ENCODE measurements around the gene KLF12.

The KLF12 gene

DNA sequence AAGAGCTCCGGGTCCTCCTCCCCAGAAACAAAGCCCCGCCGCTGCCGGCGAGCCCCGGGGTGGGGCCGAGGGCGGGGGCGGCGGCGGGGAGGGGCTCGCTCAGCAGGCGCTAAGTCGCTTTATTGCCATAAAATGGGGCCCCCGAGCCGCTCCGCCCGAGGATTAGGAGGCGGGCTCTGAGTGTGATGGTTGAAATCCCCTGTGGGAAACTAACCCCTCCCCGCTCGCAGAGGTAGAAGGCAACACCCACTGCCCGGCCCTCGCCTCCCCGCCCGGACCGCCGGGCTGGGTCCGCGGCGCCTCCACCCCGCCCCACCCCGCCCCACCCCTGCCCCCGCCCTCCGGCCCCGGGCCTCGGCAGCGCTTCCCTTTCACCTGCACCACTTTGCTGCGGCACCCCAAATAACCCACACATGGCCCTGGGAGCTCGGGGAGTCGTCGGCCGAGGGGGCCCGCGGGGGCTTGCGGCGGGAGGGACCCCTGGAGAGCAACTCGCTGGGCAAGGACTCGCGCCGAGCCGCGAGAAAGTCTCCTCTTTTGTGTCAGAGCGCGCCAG is at the start of gene KLF12:
TSS of gene KLF12 (minus strand) at position 184 of the 556 bp plus-strand sequence.
- peak; percentile 94 to 96 for DNase-seq

DNA sequence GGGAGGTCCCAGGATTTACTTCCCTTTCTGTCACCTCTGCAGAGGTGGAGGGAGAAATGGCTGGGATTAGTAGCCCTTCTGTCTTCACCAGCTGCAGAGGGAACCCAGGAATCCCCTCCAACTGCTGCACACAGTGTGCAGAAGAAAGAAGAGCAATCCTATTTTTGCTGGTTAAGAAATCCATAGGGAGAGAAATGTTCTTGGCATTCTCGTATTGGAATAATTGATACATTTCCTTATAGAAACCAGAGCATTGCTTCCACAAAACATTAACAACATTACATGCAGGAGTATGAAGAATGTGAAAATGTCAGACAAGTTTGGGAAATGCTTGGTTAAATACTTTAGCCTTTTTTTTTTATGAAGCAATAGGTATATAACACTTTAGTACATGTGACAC is 48.3 kb upstream of the KLF12 start:
- DNase-seq: no peak

DNA sequence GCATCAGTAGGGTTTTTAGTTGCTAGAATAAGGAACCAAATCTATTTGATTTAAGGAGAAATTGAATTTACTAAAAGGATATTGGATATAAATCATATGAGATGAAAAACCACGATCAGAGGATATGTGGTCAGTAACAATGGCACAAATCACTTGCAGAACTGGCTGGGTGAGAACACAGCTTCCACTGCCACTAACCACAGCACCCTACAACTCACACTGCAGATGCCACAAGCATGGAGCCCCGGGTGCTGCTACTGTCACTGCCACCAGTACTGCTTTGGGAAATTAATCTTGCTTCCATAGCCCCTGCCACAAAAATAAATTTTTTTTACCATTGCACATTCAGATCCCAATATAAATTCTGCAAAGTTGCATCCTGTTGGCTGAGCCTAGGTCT is 40.6 kb upstream of the KLF12 start:
- DNase-seq: peak; percentile 7 to 16

DNA sequence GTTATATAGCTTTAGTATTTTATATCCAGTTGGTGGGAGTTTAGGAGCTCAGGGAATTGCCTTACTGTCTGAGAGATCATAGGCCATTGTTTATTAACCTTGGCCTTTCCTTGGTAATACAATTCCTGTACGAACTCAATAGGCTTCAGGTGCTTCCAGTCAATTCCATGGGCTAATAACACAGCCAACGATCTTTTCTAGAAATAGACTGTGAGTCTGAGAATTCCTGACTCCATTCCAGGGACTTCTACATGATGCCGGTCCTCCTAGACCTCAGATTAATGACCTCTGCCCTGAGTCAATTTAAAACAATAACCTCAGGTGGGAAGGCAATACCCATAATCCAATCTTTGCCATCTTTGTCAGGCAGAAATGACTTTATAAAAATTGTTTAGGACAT is 39.6 kb upstream of the KLF12 start:
- no peak for DNase-seq

DNA sequence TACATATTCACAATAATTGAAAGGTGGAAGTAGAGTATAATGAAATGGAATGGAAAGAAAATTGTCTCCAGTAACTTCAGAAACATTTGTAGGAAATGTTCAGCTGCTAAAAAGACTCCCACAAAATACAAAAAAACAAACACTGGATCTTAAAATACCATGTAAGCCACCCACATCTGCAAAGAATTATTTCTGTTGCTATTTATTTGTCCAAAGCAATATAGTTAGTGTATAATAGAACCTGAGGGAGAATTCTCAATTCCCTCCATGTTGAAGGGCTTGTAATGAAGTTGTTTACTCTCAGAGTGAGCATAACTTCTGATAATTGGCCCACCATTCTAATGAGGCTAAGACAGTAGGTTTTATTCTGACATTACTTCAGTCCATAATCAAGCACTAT is 37.4 kb upstream of the KLF12 start:
- DNase-seq: no peak

DNA sequence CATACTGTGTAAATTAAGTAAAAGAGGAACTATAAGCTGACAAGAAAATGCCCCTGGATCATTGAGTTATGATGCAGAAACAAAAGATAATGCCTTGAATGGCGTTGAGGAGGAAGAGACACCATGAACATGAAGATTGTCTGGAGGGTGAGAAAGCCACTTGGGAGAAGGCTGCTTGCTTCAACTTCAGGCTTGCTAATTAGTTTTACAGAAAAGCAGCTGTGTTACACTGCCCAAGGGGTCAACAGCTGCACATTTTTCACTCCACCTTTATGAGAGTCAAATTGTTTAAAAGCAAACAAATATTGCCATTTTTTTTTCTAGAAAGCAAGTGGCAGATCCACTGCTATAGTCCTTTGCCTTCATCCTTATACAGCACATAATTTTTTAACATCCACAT is 35.5 kb upstream of the KLF12 start:
- DNase-seq: no peak

DNA sequence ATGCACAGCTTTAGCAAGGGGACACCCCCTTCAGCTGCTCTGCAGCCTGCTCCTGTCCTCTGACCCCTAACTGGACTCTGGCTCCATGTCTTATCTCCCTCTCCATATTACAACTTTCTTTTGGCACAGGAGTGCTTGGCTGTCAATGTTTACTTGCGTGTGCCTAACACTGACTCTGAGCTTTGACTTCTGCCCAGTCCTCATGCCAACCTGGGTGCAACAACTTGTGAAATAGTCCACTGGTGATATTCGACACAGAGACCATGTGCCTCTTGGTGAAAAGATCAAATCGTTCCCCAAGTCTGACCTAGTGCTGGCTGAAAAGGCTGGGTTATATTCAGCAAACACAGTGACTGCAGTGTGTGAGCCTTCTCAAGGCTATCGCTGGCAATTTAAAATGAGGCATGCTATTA is 34.1 kb upstream of the KLF12 start:
- no peak for DNase-seq

DNA sequence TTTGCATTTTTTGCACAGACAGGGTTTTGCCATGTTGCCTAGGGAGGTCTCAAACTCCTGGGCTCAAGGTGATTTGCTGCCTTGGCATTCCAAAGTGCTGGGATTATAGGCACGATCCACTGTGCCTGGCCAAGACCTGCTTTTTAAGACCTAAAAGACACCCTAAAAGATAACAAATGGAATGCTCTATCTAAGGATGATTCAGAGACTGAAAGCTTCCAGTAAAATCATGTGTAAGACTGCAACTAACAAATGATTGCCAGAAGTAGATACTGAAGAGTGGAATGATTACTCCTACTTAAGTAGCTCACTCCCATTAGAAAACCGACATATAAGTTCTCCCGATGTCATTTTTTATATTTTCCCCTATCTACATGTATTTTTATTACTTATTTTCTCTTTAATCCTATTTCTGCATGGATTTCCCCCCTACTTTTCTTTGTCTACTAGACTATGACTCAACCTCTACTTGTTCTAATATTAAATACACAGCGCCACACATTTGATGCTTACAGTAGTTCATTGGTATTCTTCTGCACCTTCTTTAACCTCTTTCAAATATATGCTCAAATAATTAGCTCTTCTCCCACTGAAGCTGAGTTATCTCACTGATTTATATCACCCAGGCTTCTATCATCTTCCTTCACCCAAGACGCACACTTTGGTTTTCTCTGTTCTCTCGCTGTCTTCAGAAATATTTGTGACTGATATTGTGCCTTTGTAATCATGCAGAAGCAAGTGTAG is 32.2 kb upstream of the KLF12 start:
- no peak for DNase-seq

DNA sequence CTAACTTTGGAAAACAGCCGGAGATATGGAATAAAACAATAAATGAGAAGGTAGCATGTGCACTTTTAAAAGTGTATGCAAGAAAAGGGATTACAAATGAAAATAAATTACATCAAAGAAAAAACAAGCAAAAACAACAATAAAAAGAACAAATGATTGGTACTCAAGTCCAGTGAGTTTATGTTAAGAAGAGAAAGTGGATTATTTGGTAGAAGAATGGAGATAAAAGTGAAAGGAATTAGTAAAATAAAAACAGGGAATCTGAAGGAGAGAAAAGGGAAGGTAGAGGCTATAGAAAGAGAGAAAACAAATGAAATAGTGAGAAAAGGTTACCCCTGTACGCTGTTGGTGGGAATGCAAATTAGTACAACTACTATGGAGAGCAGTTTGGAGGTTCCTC is 28.6 kb upstream of the KLF12 start:
- DNase-seq: no peak

DNA sequence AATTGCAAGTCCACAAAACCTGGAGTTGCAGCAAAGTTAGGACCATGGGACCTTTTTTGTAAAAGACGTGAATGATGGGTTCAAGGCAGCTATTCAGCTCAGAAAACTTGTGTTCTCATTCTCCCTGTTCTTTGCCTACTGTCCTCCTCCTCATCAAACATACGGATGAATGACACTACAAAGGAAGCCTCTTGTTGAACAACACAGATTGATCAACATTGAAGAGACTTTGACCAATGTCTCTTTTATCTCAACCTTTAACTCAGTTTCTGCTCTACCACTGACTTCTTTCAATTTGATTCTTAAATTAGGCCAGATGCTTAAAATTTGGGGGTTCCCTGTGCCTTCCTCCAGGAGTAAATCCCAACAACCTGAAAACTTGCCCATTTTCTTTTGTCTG is 27.9 kb upstream of the KLF12 start:
- no peak for DNase-seq

DNA sequence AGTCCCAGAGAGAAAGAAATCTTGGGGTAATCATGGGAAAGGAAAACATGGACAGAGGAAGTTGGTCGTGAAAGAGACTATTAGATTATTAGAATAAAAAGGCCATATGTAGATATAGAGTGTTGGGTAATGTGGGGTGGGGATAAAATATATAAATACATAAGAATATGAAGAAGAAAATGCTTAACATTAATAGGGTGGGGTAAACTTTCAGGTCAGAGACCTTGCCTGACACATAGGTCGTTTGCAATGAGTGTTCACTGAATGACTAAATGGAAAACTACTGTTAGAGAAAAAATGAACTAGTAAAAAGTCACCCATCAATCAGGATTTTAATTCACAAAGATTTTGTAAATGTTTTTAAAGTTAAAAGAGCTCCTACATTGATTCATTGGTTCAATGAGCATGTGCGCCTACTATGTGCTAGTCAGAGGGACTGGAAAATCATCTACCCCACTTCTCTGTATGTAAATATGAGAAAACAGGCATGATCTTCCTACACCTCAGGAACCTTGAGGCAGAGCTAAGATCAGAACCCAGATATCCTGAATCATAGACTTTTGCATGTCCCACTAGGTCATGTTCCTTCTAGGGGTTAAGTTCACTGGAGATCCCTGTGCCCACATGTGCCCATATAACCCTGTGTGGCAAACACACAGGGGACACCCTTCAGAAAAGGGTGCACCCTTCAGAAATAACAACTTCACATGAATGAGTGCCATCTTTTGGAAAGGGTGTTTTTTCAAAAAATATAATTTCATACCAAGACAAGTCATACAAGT is 24.6 kb upstream of the KLF12 start:
- no peak for DNase-seq

DNA sequence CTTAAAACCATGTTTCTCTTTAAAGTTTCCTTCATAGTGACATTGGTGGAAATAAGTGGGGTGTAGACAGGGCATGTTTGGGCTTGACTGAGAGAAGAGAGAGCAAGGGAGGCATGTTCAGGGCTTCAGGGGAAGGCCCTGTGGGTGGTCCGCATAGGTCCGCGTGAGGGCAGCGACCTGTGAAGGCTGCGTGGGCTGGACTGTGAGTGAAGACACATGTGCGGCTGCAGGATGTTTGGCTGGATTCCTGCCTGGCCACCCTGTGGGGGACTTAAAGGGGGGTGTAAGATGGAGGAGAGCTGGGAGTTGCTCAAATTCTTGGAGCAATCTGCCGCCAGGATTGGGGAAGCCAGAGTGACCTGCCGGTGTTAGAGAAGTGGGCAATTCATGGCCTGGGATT is 23.8 kb upstream of the KLF12 start:
- no peak for DNase-seq

DNA sequence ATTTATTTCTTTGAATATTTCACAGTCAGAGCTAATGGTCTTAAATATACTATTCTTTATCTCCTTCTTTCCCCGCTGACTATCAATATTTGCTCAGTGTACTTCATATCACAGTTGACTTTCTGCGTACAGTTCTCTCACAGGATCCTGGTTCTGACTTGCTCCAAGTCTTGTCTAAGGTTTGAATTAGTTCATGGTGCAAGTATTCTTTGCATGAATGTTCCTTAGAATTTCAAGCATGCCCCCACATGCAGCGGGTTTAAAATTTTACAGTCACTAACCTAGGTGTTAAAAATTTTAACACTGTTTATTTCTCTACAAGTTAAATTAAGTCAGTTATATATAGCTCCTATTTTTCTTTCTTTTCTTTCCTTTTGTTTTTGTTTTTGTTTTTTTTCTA is 20.8 kb upstream of the KLF12 start:
- DNase-seq: no peak

DNA sequence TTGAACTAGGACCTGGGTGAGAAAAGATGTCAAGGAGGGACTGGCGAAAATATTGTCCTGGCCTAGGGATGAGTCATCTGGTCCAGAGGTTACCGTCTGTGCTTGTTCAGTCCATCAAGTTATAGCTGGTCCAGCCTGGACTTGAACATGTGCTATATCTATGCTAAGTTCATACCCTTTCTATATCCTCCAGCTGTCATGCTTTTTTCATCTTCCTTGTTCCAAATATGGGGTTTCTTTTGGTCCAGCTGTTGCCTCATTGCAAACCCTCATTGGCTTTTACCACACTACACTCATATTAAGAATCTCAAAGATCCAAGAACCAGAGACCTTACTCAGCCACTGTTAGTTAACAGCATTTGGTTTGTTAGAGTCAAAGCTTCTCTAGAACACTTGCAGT is 19.1 kb upstream of the KLF12 start:
- DNase-seq: no peak

DNA sequence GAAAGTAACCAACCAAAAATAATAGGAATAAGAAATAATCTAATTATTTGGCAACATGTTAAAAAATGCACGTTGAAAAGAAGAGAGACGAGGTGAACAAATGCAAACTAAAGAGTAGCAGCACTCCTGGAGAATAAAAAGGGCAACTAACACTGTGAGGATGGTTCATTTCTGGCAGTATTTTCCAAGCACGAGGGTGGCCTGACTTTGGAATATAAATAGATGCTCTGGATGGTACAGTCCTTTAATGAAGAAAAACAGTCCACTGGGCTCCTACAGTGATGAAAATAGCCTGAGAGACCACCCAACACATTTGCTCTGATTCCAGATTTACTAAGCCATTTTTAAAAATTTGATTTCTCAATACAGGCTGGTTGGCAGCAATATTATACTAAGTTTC is 17.7 kb upstream of the KLF12 start:
- no peak for DNase-seq

DNA sequence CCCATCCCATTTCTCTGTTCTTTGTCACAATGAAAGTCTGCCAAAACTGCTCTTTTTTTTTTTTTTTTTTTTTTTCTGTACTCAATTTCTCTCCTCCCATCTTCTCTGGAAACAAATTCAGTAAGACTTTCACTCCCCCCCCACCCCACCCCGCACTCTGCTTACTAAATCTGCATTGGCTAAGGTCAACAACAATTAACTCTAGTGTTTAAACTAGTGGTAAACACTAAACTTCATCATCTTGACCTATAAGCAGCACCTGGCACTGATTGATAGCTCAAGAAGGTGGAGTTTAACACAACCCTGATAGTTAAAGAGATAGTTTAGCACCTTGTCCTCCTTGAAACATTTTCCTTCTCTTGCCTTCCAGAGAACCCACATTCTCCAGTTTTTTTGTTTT is 14.1 kb upstream of the KLF12 start:
- DNase-seq: no peak

DNA sequence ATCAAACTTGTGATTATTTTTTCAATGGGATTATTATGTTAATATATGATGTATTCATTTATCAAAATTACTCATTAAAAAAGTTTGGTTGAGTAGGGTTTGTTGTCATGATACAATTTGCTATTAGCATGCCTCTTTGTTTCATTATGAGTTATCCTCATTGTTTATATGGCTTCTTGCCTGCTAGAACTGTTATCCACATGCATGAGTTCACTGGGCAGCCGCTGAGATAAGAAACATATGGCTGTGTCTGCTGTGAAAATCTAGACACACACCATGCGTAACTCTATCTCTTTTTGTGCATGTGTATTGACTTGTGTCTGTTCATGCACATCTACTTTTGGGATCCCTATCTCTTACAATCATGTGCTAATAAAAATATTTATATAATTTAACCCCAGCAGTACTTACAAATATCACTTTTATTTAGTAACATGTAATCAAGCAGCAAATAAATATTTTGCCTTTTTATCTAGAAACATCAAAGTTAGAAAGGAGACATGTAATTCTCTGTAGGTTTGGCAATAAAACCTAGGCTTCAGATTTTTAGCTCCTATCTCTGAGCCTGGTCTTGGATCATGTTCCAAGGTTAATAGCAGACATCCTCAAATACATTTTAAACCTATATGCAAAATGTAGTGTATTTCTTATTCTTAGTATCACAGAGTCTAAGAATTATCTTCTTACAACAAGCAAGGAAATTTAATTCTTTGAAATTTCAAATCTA is 11.2 kb upstream of the KLF12 start:
- DNase-seq: no peak

DNA sequence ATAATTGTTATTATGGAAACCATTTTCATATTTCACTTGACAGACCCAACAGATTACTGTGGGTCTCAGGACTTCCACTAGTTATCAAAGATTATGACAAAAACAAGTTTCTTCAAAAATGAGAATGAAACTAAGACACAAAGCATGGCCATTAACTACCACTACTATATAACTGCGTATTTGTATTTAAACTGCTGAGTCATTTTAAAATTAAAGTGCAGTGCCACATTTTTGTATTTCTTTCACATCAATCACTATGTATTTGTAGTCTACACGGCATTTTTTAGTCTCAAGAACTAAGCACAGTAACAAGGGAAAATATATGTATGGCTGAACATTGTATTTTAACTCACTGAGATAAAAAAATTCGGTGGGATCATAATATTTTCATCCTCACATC is 10.1 kb upstream of the KLF12 start:
- DNase-seq: no peak

DNA sequence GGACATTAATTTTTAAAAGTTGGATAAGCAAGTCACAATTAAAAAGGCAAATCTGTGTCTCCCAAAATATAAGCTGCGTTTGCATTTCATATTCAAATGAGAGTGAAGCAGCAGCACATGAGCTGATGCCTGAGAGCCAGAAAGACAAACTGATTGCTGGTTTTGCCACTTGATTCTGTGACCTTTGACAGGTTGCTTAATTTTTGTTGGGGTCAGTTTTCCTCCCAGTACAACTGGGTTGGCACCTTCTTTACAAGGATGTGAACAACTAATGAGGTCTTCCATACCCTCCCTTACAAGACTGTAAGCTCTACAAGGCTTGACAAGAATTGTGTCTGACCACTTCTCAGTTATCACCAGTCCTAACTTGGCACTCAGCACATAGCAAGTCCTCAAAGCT is 8.1 kb upstream of the KLF12 start:
- DNase-seq: no peak

DNA sequence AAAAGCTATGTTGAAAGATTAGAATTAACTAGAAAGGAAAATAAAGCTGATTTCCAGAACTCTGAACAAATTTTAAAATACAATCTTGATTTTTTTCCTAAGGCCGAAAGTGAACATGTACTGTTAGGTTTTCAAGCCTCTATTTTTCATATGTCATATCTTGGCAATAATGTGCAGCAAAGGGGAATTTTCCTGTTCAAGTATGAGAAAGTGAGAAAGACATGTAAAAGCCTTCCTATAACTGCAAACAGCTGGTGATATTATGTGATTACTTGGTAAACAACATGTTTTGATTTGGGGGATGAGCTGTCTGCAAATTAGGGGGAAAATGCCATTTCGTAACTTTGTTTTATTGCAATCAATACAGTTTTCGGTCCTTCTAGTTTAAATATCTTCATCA is 4.0 kb upstream of the KLF12 start:
- DNase-seq: no peak

DNA sequence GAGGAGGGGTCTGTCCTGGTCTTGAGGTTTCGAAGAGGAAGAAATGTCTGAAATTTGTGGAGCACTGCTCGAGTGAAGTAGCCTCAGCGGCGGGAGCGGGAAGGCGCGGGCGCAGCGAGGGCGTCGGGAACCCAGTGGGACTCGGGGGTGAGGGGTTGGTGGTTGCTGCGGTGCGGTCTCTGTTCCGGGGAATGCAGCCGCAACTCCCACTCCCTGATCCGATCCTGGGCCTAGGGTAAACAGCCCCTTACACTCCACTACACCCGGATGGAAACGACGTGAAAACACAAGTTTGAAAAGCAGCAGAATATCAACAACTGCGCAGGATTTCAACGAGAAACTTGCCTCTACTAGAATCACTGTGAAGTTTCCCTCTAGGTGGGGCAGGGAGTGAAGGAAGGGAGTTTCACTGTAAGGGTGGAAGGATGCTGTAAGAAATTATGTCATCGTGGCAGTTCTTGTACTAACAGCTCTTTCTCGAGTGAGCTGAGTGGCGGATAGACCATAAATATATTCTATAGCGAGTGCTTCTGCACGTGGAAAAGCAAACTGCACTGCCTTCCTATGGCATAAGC is 2.0 kb upstream of the KLF12 start:
- DNase-seq: peak; percentile 13 to 65

DNA sequence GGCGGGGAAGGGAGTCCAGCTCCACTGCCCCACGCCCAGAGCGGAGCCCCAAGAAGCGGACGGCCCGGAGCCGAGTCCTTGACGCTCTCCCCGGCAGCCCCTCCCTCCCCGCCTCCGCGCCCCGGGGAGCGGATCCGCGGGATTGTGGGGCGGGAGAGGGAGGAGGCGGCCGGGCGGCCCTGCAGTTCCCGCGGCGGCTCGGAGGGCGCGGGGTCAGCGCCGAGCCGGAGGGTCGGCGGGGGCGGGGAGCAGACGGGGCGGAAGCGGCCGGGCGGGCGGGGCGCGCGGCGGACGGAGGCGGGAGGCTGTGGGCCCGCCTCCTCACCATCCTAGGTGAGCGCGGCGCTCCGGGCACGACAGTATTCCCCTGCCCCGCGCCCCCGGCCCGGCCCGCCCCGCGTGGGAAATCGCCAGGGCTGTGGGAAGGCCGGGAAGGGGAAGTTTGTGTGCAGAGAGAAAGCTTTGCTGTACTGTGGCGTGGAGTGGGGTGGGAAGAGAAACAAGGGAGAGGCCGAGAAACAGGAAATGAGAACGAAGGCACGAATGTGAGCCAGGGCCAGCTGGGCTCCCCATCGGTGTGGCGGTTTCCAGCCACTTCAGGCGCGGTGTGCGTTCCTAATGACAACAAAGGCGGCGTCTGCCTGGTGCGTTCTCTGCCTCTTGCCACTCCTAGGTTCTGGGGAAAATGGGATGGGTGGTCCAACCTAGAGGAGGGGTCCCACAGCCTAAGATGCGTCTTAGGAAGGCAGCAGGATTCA is 1.3 kb upstream of the KLF12 start:
- DNase-seq: peak; percentile 36 to 60
